WTC11 (cell line): ENCODE data around the gene SPIRE1. TPM values are rescaled to one million over a fixed set of nuclear protein-coding genes. Genes with fewer than 3 reads are reported as not detected.

Experiments used
- ATAC-seq: fragments of 200-7000 bp; cut with Tn5 transposase; 2 replicates; pipeline ENCODE4 v1.10.0; 2021; ENCODE audit warnings: mild to moderate bottlenecking, moderate library complexity
- CTCF ChIA-PET: fragments of 300-600 bp; sonication (Branson Sonifier 250); formaldehyde crosslinking; loops from one replicate; lab custom pipeline; 2021; ENCODE audit warnings: antibody characterized with exemption; lab: Charles Lee
- POLR2A ChIA-PET: fragments of 350-600 bp; sonication (Branson Sonifier 250); formaldehyde crosslinking; loops from one replicate; lab custom pipeline; 2021; ENCODE audit warnings: antibody characterized with exemption; lab: Charles Lee
- DNase-seq: peaks from one replicate; pipeline ENCODE4 v3.0.0; 2021; ENCODE audit warnings: low spot score
- H3K27ac Mint-ChIP-seq: 2 replicates; pipeline ENCODE4 v1.8.0; 2021; ENCODE audit warnings: mixed read lengths
- H3K27me3 Mint-ChIP-seq: 2 replicates; pipeline ENCODE4 v1.8.0; 2021; ENCODE audit warnings: low read depth, mild to moderate bottlenecking, moderate library complexity, mixed read lengths
- H3K36me3 Mint-ChIP-seq: 2 replicates; pipeline ENCODE4 v1.8.0; 2021; ENCODE audit warnings: mixed read lengths
- H3K4me1 Mint-ChIP-seq: 2 replicates; pipeline ENCODE4 v1.8.0; 2022; ENCODE audit warnings: mixed read lengths
- H3K4me3 Mint-ChIP-seq: 2 replicates; pipeline ENCODE4 v1.8.0; 2021; ENCODE audit warnings: mild to moderate bottlenecking, moderate library complexity, mixed read lengths
- H3K9me3 Mint-ChIP-seq: 2 replicates; pipeline ENCODE4 v1.8.0; 2021; ENCODE audit warnings: mixed read lengths
- ATF1 ChIP-seq: sonication (generic); formaldehyde crosslinking; IDR thresholded peaks from 2 replicates; pipeline ENCODE4 v1.8.1; 2023; ENCODE audit warnings: mild to moderate bottlenecking, moderate library complexity, missing genetic modification reagents
- EMX1 ChIP-seq: fragments of 250-450 bp; sonication (Bioruptor Pico); IDR thresholded peaks from 2 replicates; pipeline ENCODE4 v1.8.0; 2021; ENCODE audit warnings: mild to moderate bottlenecking
- ETV6 ChIP-seq: sonication (generic); formaldehyde crosslinking; IDR thresholded peaks from 2 replicates; pipeline ENCODE4 v1.8.1; 2022; ENCODE audit warnings: mild to moderate bottlenecking, missing genetic modification reagents
- FOXJ3 ChIP-seq: sonication (generic); formaldehyde crosslinking; IDR thresholded peaks from 2 replicates; pipeline ENCODE4 v1.9.0; 2021; ENCODE audit warnings: missing genetic modification reagents, mild to moderate bottlenecking, borderline replicate concordance
- FOXP1 ChIP-seq: sonication (generic); formaldehyde crosslinking; IDR thresholded peaks from 2 replicates; pipeline ENCODE4 v1.8.0; 2022; ENCODE audit warnings: missing genetic modification reagents, mild to moderate bottlenecking, moderate library complexity, borderline replicate concordance
- GABPB1 ChIP-seq: sonication (generic); formaldehyde crosslinking; IDR thresholded peaks from 2 replicates; pipeline ENCODE4 v1.8.1; 2023; ENCODE audit warnings: mild to moderate bottlenecking, missing genetic modification reagents
- GTF2I ChIP-seq: fragments of 250-450 bp; sonication (Bioruptor Pico); conservative IDR thresholded peaks from 2 replicates; pipeline ENCODE4 v1.4.0; 2021; ENCODE audit warnings: mild to moderate bottlenecking
- NFE2L1 ChIP-seq: sonication (generic); formaldehyde crosslinking; IDR thresholded peaks from 2 replicates; pipeline ENCODE4 v1.8.1; 2023; ENCODE audit warnings: missing genetic modification reagents
- NFYB ChIP-seq: sonication (generic); formaldehyde crosslinking; conservative IDR thresholded peaks from 2 replicates; pipeline ENCODE4 v1.8.0; 2022; ENCODE audit warnings: low read depth, missing genetic modification reagents
- RELA ChIP-seq: sonication (generic); formaldehyde crosslinking; IDR thresholded peaks from 2 replicates; pipeline ENCODE4 v1.8.1; 2022; ENCODE audit warnings: missing genetic modification reagents, mild to moderate bottlenecking, borderline replicate concordance
- SMAD3 ChIP-seq: sonication (generic); formaldehyde crosslinking; IDR thresholded peaks from 2 replicates; pipeline ENCODE4 v1.8.0; 2022; ENCODE audit warnings: missing genetic modification reagents, mild to moderate bottlenecking, borderline replicate concordance
- SMAD4 ChIP-seq: sonication (generic); formaldehyde crosslinking; IDR thresholded peaks from 2 replicates; pipeline ENCODE4 v1.8.0; 2022; ENCODE audit warnings: mild to moderate bottlenecking, missing genetic modification reagents
- SP1 ChIP-seq: sonication (generic); formaldehyde crosslinking; conservative IDR thresholded peaks from 2 replicates; pipeline ENCODE4 v1.8.1; 2022; ENCODE audit warnings: missing genetic modification reagents
- ZBTB21 ChIP-seq: sonication (generic); formaldehyde crosslinking; IDR thresholded peaks from 2 replicates; pipeline ENCODE4 v1.8.1; 2023; ENCODE audit warnings: mild to moderate bottlenecking, missing genetic modification reagents, borderline replicate concordance
- ZNF219 ChIP-seq: sonication (generic); formaldehyde crosslinking; IDR thresholded peaks from 2 replicates; pipeline ENCODE4 v1.8.0; 2023; ENCODE audit warnings: missing genetic modification reagents, mild to moderate bottlenecking, borderline replicate concordance
- ZNF263 ChIP-seq: sonication (generic); formaldehyde crosslinking; IDR thresholded peaks from 2 replicates; pipeline ENCODE4 v1.8.1; 2022; ENCODE audit warnings: low read depth, mild to moderate bottlenecking, moderate library complexity, missing genetic modification reagents
- ZNF317 ChIP-seq: sonication (generic); formaldehyde crosslinking; IDR thresholded peaks from 2 replicates; pipeline ENCODE4 v1.8.1; 2023; ENCODE audit warnings: low read depth, mild to moderate bottlenecking, moderate library complexity, missing genetic modification reagents, borderline replicate concordance
- ZNF423 ChIP-seq: fragments of 250-450 bp; sonication (Bioruptor Pico); IDR thresholded peaks from 2 replicates; pipeline ENCODE4 v2.1.2; 2022; ENCODE audit warnings: mild to moderate bottlenecking, moderate library complexity
- total RNA-seq: library from RNA; stranded (reverse); gene quantifications from 3 replicates; pipeline ENCODE4 v1.2.3, GENCODE V29; 2021
- TF ChIP-seq, protein P1 (sequence below): fragments of 250-450 bp; sonication (Bioruptor Pico); IDR thresholded peaks from 2 replicates; pipeline ENCODE4 v1.8.0; 2021; ENCODE audit warnings: mild to moderate bottlenecking
- TF ChIP-seq, protein P2 (sequence below): sonication (generic); formaldehyde crosslinking; IDR thresholded peaks from 2 replicates; pipeline ENCODE4 v1.8.0; 2023; ENCODE audit warnings: mild to moderate bottlenecking, missing genetic modification reagents
- TF ChIP-seq, protein P3 (sequence below): sonication (generic); formaldehyde crosslinking; IDR thresholded peaks from 2 replicates; pipeline ENCODE4 v1.8.1; 2022; ENCODE audit warnings: low read depth, missing genetic modification reagents, borderline replicate concordance
- TF ChIP-seq, protein P4 (sequence below): sonication (generic); formaldehyde crosslinking; IDR thresholded peaks from 2 replicates; pipeline ENCODE4 v1.8.0; 2022; ENCODE audit warnings: missing genetic modification reagents

Gene SPIRE1
- total RNA-seq, 1 experiment from 2014 or later, result 19.3 TPM

DNA sequence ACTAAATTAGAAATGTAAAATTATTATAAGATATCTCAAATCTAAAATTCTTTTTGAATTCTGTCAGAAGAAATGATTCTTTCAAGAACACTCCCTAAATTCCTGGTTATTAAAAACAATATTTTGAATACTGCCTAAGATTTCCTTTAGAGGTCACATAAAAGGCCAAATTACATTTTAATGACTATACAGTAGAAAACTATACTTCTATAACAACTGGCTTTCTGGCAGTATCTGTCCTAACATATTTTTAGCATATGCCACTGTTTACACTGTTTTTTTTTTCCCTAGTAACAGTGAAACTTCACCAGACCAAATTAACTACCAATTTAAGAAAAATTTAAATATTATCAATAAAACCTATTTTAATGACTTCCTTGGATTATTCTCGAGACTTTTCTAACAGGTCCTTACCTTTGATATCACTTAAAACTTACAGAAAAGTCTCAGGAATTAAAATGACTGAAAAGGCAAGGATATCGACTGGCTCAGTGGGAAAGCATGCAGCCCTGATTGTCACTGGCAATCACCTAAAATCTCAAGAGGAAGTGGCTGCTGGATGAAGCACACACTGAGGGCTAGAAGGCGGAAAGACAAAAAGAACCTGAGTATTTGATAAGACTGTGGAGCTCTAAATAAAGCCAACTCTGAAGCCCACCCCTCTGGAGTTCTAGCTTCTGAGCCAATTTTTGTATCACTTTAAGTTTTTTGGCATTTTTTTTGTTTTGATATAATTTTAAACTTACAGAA is 59.6 kb downstream of the SPIRE1 start:
- ChIA-PET POLR2A (interaction anchor here (1.1 kb wide), 2 partner anchors 9 to 19 kb away, joined by 3 read pairs; no protein-coding TSS in a partner anchor), CTCF (no interaction called here)
- no peak for DNase-seq
- H3K27ac Mint-ChIP-seq, result peak overlapping the region; percentile 65
- H3K36me3 Mint-ChIP-seq, result no peaks in the 10 kb centered on the region
- peak; percentile 48; the same call in 1 of the 2 replicates for ATAC-seq
- H3K27me3 Mint-ChIP-seq, result no peaks in the 10 kb centered on the region
- H3K9me3 Mint-ChIP-seq, result no peaks in the 10 kb centered on the region
- no peak overlapping the region for H3K4me3 Mint-ChIP-seq
- TF ChIP-seq SMAD4, result no peak
- no peak for TF ChIP-seq GTF2I (CRISPR knock-in tag)
- peaks cover 19% of the 10 kb centered on the region for H3K4me1 Mint-ChIP-seq

DNA sequence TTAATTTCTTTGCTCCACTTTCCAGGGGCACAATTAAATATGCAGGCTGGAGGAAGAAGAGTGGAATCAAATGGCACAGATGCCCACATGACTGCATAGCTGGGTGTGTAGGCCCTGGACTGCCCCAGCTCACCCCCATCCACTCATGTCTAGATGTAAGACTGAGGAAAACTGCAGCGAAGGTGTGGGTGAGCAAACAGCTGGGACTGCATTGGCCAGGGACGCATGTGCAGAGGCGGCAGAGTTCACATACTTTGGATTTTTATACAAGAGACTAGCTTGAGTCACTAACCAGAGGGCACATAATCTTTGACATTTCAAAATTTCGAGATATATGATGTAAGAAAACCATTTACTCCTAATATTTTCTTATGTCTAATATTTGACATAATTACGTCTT is 60.1 kb downstream of the SPIRE1 start:
- ChIA-PET CTCF (interaction anchor here (0.8 kb wide), 1 partner anchor 204 kb away, joined by 3 read pairs; no protein-coding TSS in a partner anchor), POLR2A (interaction anchor here (0.7 to 1.1 kb wide), 2 partner anchors 18 to 53 kb away, joined by 3 read pairs; no protein-coding TSS in a partner anchor)
- Mint-ChIP-seq H3K4me1 (peaks cover 19% of the 10 kb centered on the region), H3K4me3 (no peak overlapping the region), H3K27me3 (no peaks in the 10 kb centered on the region), H3K27ac (peak overlapping the region; percentile 66; the same call in 1 of the 2 replicates), H3K36me3 (no peaks in the 10 kb centered on the region), H3K9me3 (no peaks in the 10 kb centered on the region)
- DNase-seq (no peak), ATAC-seq (no peak)
- no peak for TF ChIP-seq EMX1 (CRISPR knock-in tag)
- no peak for TF ChIP-seq SMAD3
- no peak for TF ChIP-seq RELA (CRISPR knock-in tag)
- TF ChIP-seq GABPB1 (CRISPR knock-in tag), result 0 out of 2 replicates have a peak, but pooled peaks have one; percentile 15
- TF ChIP-seq, protein P1, sequence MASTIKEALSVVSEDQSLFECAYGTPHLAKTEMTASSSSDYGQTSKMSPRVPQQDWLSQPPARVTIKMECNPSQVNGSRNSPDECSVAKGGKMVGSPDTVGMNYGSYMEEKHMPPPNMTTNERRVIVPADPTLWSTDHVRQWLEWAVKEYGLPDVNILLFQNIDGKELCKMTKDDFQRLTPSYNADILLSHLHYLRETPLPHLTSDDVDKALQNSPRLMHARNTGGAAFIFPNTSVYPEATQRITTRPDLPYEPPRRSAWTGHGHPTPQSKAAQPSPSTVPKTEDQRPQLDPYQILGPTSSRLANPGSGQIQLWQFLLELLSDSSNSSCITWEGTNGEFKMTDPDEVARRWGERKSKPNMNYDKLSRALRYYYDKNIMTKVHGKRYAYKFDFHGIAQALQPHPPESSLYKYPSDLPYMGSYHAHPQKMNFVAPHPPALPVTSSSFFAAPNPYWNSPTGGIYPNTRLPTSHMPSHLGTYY (CRISPR knock-in tag), result no peak

DNA sequence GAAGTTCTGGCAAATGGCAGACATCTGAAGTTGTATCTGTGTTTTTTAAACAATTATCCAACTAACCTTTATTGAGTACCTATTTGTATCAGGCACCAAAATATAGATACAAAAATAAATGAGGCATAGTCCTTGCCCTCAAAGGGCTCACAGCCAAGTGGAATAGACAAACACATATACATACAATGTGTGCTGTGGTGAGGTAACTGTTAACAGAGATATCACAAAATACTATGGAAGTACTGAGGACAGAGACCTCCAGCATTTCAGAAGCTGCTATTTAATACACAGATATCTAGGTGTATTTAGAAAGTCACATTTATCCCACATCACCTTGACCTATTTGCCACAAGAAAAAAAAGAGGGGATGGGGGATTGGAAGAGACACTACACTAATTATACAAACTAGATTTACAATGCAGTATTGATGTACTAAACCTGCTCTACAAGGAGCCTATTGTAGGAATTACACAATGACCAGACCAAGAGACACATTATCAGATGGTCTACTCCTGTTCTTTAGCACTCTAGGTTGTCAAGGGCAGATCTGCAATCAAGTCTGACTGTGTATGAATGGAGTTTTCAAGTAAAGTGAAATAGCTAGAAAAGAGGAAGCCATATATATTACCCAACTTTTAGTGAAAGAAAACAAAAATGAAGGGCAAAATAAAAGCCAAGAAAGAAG is 62.2 kb downstream of the SPIRE1 start:
- ATAC-seq (no peak), DNase-seq (no peak)
- ChIA-PET POLR2A (no interaction called here), CTCF (no interaction called here)
- Mint-ChIP-seq H3K27ac (no peak overlapping the region), H3K9me3 (no peaks in the 10 kb centered on the region), H3K27me3 (no peaks in the 10 kb centered on the region), H3K4me3 (no peak overlapping the region), H3K4me1 (peaks cover 19% of the 10 kb centered on the region), H3K36me3 (no peaks in the 10 kb centered on the region)
- TF ChIP-seq ZNF423 (CRISPR knock-in tag) (no peak), ETV6 (CRISPR knock-in tag) (no peak), NFE2L1 (no peak), ZNF219 (CRISPR knock-in tag) (no peak), ZNF263 (CRISPR knock-in tag) (no peak), FOXJ3 (CRISPR knock-in tag) (no peak), SP1 (CRISPR knock-in tag) (no peak), NFYB (CRISPR knock-in tag) (no peak), ZBTB21 (no peak), ZNF317 (no peak), FOXP1 (CRISPR knock-in tag) (no peak), ATF1 (CRISPR knock-in tag) (no peak), EMX1 (CRISPR knock-in tag) (no peak)
- TF ChIP-seq, protein P2, sequence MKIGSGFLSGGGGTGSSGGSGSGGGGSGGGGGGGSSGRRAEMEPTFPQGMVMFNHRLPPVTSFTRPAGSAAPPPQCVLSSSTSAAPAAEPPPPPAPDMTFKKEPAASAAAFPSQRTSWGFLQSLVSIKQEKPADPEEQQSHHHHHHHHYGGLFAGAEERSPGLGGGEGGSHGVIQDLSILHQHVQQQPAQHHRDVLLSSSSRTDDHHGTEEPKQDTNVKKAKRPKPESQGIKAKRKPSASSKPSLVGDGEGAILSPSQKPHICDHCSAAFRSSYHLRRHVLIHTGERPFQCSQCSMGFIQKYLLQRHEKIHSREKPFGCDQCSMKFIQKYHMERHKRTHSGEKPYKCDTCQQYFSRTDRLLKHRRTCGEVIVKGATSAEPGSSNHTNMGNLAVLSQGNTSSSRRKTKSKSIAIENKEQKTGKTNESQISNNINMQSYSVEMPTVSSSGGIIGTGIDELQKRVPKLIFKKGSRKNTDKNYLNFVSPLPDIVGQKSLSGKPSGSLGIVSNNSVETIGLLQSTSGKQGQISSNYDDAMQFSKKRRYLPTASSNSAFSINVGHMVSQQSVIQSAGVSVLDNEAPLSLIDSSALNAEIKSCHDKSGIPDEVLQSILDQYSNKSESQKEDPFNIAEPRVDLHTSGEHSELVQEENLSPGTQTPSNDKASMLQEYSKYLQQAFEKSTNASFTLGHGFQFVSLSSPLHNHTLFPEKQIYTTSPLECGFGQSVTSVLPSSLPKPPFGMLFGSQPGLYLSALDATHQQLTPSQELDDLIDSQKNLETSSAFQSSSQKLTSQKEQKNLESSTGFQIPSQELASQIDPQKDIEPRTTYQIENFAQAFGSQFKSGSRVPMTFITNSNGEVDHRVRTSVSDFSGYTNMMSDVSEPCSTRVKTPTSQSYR, result no peak
- TF ChIP-seq, protein P3, sequence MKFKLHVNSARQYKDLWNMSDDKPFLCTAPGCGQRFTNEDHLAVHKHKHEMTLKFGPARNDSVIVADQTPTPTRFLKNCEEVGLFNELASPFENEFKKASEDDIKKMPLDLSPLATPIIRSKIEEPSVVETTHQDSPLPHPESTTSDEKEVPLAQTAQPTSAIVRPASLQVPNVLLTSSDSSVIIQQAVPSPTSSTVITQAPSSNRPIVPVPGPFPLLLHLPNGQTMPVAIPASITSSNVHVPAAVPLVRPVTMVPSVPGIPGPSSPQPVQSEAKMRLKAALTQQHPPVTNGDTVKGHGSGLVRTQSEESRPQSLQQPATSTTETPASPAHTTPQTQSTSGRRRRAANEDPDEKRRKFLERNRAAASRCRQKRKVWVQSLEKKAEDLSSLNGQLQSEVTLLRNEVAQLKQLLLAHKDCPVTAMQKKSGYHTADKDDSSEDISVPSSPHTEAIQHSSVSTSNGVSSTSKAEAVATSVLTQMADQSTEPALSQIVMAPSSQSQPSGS (CRISPR knock-in tag), result no peak
- TF ChIP-seq, protein P4, sequence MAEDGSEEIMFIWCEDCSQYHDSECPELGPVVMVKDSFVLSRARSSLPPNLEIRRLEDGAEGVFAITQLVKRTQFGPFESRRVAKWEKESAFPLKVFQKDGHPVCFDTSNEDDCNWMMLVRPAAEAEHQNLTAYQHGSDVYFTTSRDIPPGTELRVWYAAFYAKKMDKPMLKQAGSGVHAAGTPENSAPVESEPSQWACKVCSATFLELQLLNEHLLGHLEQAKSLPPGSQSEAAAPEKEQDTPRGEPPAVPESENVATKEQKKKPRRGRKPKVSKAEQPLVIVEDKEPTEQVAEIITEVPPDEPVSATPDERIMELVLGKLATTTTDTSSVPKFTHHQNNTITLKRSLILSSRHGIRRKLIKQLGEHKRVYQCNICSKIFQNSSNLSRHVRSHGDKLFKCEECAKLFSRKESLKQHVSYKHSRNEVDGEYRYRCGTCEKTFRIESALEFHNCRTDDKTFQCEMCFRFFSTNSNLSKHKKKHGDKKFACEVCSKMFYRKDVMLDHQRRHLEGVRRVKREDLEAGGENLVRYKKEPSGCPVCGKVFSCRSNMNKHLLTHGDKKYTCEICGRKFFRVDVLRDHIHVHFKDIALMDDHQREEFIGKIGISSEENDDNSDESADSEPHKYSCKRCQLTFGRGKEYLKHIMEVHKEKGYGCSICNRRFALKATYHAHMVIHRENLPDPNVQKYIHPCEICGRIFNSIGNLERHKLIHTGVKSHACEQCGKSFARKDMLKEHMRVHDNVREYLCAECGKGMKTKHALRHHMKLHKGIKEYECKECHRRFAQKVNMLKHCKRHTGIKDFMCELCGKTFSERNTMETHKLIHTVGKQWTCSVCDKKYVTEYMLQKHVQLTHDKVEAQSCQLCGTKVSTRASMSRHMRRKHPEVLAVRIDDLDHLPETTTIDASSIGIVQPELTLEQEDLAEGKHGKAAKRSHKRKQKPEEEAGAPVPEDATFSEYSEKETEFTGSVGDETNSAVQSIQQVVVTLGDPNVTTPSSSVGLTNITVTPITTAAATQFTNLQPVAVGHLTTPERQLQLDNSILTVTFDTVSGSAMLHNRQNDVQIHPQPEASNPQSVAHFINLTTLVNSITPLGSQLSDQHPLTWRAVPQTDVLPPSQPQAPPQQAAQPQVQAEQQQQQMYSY (CRISPR knock-in tag), result no peak
